Measurements from ENCODE around the gene ZNF705A. TPM values are rescaled to one million over a fixed set of nuclear protein-coding genes. Genes with fewer than 3 reads are reported as not detected.

The ZNF705A gene
- total RNA-seq, 4 donors from 2014 or later, result not detected

DNA sequence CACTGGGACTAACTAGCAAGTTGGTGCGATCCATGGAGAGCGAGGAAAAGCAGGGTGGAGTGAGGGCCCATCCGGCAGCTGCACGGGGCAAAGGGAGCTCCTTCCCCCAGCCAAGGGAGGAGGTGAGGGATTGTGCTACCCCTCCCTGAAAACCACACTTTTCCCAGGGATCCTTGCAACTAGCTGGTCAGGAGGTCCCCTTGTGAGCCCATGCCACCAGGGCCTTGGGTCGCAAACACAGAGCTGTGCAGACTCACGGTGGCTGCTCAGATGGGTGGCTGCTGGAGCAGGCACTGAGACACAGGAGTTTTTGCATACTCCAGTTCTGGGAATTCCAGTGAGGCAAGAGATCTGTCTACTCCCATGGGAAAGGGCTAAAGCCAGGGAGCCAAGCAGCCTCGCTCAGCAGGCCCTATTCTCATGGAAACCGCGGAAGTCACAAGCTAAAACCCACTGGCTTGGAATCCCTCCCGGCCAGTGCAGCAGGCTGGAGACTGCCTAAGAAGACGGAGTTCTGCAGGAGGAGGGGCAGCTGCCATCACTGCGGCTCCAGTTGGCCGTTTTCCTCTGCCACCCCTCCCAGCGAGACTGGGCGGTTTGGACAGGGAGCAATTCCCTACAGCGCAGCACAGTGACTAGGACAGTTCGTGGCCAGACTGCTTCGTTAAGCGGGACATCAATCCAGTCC lies 10.9 kb upstream of the ZNF705A start:
- Histone ChIP-seq H3K27ac (replicated peaks in 1 of 4) (no peak overlapping the region), H3K36me3 (peaks cover 0 to 6% (median 2%) of the 10 kb centered on the region in 4 donors), H3K9me3 (peaks cover 0 to 9% (median 0%) of the 10 kb centered on the region in 4 donors), H3K4me1 (peaks cover 0 to 13% (median 11%) of the 10 kb centered on the region in 4 donors), H3K27me3 (no peaks in the 10 kb centered on the region), H3K4me3 (peak overlapping the region in 3 of 4 donors; percentile 26 to 29 (median 27))
- DNase-seq (ENCODE audit: extremely low spot score), result no peak
- no peak for TF ChIP-seq EP300 (IDR thresholded peaks at IDR 0.05)
- TF ChIP-seq, protein P1, sequence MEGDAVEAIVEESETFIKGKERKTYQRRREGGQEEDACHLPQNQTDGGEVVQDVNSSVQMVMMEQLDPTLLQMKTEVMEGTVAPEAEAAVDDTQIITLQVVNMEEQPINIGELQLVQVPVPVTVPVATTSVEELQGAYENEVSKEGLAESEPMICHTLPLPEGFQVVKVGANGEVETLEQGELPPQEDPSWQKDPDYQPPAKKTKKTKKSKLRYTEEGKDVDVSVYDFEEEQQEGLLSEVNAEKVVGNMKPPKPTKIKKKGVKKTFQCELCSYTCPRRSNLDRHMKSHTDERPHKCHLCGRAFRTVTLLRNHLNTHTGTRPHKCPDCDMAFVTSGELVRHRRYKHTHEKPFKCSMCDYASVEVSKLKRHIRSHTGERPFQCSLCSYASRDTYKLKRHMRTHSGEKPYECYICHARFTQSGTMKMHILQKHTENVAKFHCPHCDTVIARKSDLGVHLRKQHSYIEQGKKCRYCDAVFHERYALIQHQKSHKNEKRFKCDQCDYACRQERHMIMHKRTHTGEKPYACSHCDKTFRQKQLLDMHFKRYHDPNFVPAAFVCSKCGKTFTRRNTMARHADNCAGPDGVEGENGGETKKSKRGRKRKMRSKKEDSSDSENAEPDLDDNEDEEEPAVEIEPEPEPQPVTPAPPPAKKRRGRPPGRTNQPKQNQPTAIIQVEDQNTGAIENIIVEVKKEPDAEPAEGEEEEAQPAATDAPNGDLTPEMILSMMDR (IDR thresholded peaks at IDR 0.05), result no peak
- no peak for TF ChIP-seq POLR2A (IDR thresholded peaks at IDR 0.05; ENCODE audit: low read depth)
- 51% methylated on average over 12 of the region's 19 CpGs for WGBS
- intact Hi-C loops (cut with DNase I), result no loop called here

DNA sequence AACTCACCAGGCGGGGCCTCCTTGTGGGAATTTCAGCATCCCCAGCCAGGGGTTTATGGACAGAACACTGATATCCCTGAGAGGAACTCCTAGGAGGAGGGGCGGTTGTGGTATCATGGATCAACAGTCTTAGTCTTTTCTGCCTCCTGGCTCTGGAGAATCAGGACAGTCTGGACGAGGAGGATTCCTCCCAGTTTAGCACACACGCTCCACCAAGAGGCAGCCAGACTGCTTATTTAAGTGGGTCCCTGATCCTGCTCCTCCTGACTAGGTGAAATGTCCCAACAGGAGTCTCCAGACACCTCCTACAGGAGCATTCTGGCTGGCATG lies 10.4 kb upstream of the ZNF705A start:
- TF ChIP-seq, protein P1 (IDR thresholded peaks at IDR 0.05), result no peak
- TF ChIP-seq EP300 (IDR thresholded peaks at IDR 0.05) (no peak), POLR2AphosphoS5 (IDR thresholded peaks at IDR 0.05) (no peak), POLR2A (IDR thresholded peaks at IDR 0.05; ENCODE audit: low read depth) (no peak)
- DNase-seq (ENCODE audit: extremely low spot score), result no peak
- H3K36me3 ChIP-seq, result peaks cover 0 to 6% (median 2%) of the 10 kb centered on the region in 4 donors
- WGBS, result 50% methylated on average over 4 of the region's 4 CpGs
- H3K9me3 ChIP-seq, result peaks cover 0 to 7% (median 0%) of the 10 kb centered on the region in 4 donors
- intact Hi-C loops (cut with DNase I), result no loop called here
- H3K27ac ChIP-seq (replicated peaks in 1 of 4), result no peak overlapping the region
- no peaks in the 10 kb centered on the region for H3K27me3 ChIP-seq
- peaks cover 0 to 13% (median 11%) of the 10 kb centered on the region in 4 donors for H3K4me1 ChIP-seq
- H3K4me3 ChIP-seq, result peak overlapping the region in 3 of 4 donors; percentile 26 to 29 (median 27)

DNA sequence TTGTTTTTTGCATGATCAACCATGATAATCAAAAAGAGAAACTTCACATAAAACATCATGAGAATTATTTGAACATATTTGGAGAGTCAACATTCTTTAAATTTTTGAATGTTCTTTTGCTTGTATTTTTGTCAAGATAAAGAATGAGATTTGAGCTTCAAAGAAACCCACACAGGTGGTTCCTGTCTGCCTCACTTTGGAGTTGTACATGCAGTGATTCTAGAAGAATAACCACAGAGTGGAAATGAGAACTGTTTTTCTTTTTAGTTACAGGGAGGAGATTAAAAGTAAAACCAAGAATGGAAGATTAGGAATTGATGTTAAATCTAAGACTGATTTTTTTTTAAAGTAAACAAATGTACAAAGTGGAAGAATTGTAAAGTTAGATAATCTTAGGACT lies 2.3 kb upstream of the ZNF705A start:
- no peak for DNase-seq (ENCODE audit: extremely low spot score)
- Histone ChIP-seq H3K27ac (replicated peaks in 1 of 4) (no peak overlapping the region), H3K4me3 (no peak overlapping the region), H3K4me1 (no peaks in the 10 kb centered on the region), H3K9me3 (no peaks in the 10 kb centered on the region), H3K27me3 (peaks cover 0 to 3% (median 0%) of the 10 kb centered on the region in 4 donors), H3K36me3 (no peaks in the 10 kb centered on the region)
- intact Hi-C loops (cut with DNase I), result no loop called here
- TF ChIP-seq POLR2AphosphoS5 (IDR thresholded peaks at IDR 0.05) (no peak), POLR2A (IDR thresholded peaks at IDR 0.05; ENCODE audit: low read depth) (no peak), EP300 (IDR thresholded peaks at IDR 0.05) (no peak)
- TF ChIP-seq, protein P1 (IDR thresholded peaks at IDR 0.05), result no peak

DNA sequence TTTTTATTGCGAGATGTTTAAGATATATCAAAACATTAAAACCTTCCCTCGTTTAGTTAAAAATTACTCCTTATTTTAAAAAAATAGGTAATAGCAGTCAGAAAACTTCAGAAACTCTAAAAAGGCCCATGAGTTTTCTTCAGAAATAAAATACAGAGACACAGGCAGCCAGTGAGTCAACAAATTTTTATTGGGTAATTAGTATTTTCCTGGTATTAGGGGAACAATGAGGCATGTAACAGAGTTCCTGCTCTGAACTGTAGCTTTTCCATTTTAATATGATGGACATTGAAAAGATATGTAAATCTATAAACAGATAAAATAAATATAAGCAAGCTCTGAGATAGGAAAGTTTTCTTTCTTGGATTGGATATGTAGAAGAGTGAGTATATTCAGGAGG lies 399 bp upstream of the ZNF705A start:
- H3K9me3 ChIP-seq, result no peaks in the 10 kb centered on the region
- WGBS, result 84% methylated on average over 2 of the region's 2 CpGs
- DNase-seq (ENCODE audit: extremely low spot score), result no peak
- TF ChIP-seq, protein P1 (IDR thresholded peaks at IDR 0.05), result no peak
- TF ChIP-seq EP300 (IDR thresholded peaks at IDR 0.05), result no peak
- no peak for TF ChIP-seq POLR2AphosphoS5 (IDR thresholded peaks at IDR 0.05)
- no peak for TF ChIP-seq POLR2A (IDR thresholded peaks at IDR 0.05; ENCODE audit: low read depth)
- H3K4me3 ChIP-seq, result no peak overlapping the region
- no peaks in the 10 kb centered on the region for H3K36me3 ChIP-seq
- peaks cover 0 to 3% (median 0%) of the 10 kb centered on the region in 4 donors for H3K27me3 ChIP-seq
- H3K27ac ChIP-seq (replicated peaks in 1 of 4), result no peak overlapping the region
- H3K4me1 ChIP-seq, result no peaks in the 10 kb centered on the region
- intact Hi-C loops (cut with DNase I), result no loop called here
